Kidney (tissue), 14 donors: Measurements from ENCODE around the gene PRKCD. TPM values are rescaled to one million over a fixed set of nuclear protein-coding genes. Genes with fewer than 3 reads are reported as not detected.

ENCODE experiments used
- DNase-seq, 5 donors: peaks; one replicate each; pipeline ENCODE4 v3.0.0-alpha.2; 2013 to 2020
- FAIRE-seq: peaks from 2 replicates; lab custom pipeline; 2012; peaks lifted over from hg19 to GRCh38; lab: Jason Lieb, UNC
- H3K27ac ChIP-seq, 2 donors: one replicate each; pipeline ENCODE4 v1.7.0; 2013; ENCODE audit warnings: low read depth in 2 of 2, low read length in 2 of 2, inconsistent platforms in 1 of 2
- H3K27me3 ChIP-seq: one replicate; pipeline ENCODE4 v1.7.1; 2013; ENCODE audit warnings: low read length, inconsistent platforms; ENCODE audit not compliant: control insufficient read depth, insufficient read depth
- H3K36me3 ChIP-seq, 3 donors: one replicate each; pipeline versions ENCODE4 v1.7.0 to v1.7.1; 2013; ENCODE audit warnings: low read length in 3 of 3, control low read depth in 1 of 3, inconsistent platforms in 1 of 3; ENCODE audit not compliant: insufficient read depth in 3 of 3, control insufficient read depth in 2 of 3
- H3K4me1 ChIP-seq, 3 donors: one replicate each; pipeline versions ENCODE4 v1.7.0 to v1.7.1; 2013; ENCODE audit warnings: low read length in 3 of 3, inconsistent platforms in 1 of 3, low read depth in 1 of 3; ENCODE audit not compliant: control insufficient read depth in 2 of 3, insufficient read depth in 2 of 3
- H3K4me3 ChIP-seq, 3 donors: one replicate each; pipeline versions ENCODE4 v1.7.0 to v1.8.1; 2013; ENCODE audit warnings: low read length in 3 of 3, control low read depth in 1 of 3, inconsistent platforms in 1 of 3
- H3K9ac ChIP-seq, 3 donors: one replicate each; pipeline versions ENCODE4 v1.7.0 to v1.7.1; 2013; ENCODE audit warnings: low read length in 3 of 3, control low read depth in 1 of 3, inconsistent platforms in 1 of 3
- H3K9me3 ChIP-seq, 3 donors: one replicate each; pipeline versions ENCODE4 v1.7.0 to v1.7.1; 2013; ENCODE audit warnings: low read length in 3 of 3, control low read depth in 1 of 3, inconsistent platforms in 1 of 3; ENCODE audit not compliant: control insufficient read depth in 2 of 3, insufficient read depth in 1 of 3
- CTCF ChIP-seq: IDR thresholded peaks from 3 replicates; pipeline ENCODE4 v1.5.1; 2012; ENCODE audit warnings: mild to moderate bottlenecking, moderate library complexity, borderline replicate concordance; ENCODE audit not compliant: insufficient read depth; ENCODE audit errors: extremely low read depth
- intact Hi-C: fragments of 100-400 bp; cut with DNase I; formaldehyde crosslinking; loops from one replicate; pipeline ENCODE4 v1.11.1; 2022
- polyA plus RNA-seq: library from polyadenylated mRNA; stranded (reverse); fragments of 350-450 nt; fragmentation: Illumina TruSeq; extraction: RNeasy Lipid Tissue Mini Kit (QIAGEN cat#74804); gene quantifications from one replicate; pipeline ENCODE4 v1.2.3, GENCODE V29; 2014; ENCODE audit warnings: low read depth, low replicate concordance; ENCODE audit not compliant: insufficient read depth
- total RNA-seq: library from RNA; stranded (reverse); fragmentation: NEBNext Ultra II Directional; extraction: Animal tissue kit (Norgen Biotek cat#: 25700); gene quantifications from one replicate; pipeline ENCODE4 v1.2.1, GENCODE V29; 2021
- donor health status: control.
- donor health status: control.
- donor health status: control.
- donor health status: control.
- donor health status: control.
- donor health status: DM: yes; HTN: yes; CAD: no.
- donor health status: Normal renal cell carcinoma (clear cell type).

Gene PRKCD
- total and polyA plus RNA-seq, 2 donors from 2014 or later = 26.6 to 29.1 TPM

- Histone ChIP-seq H3K9me3 (no peaks in the 10 kb centered on the region), H3K27ac (no peak overlapping the region), H3K36me3 (peaks cover 1 to 9% (median 5%) of the 10 kb centered on the region in 3 donors), H3K4me3 (no peak overlapping the region), H3K27me3 (no peaks in the 10 kb centered on the region), H3K4me1 (peaks cover 0 to 11% (median 0%) of the 10 kb centered on the region in 3 donors), H3K9ac (no peak overlapping the region)
- TF ChIP-seq CTCF = no peak
- DNase-seq (peak in 1 of 5 donors; percentile 69), FAIRE-seq (no peak)
- intact Hi-C loops = loop anchor here (5.0 to 10.0 kb wide), 2 partner anchors 60 to 83 kb away; partner anchors contain the start of gene RFT1
Measured at GRCh38 chr3:53195066-53195450, 34.0 kb downstream of the PRKCD start.

- peak; percentile 68 to 82 (median 76) for DNase-seq
- FAIRE-seq = no peak
- Histone ChIP-seq H3K9me3 (no peaks in the 10 kb centered on the region), H3K27me3 (no peaks in the 10 kb centered on the region), H3K4me3 (no peak overlapping the region), H3K9ac (no peak overlapping the region), H3K36me3 (peaks cover 0 to 5% (median 0%) of the 10 kb centered on the region in 3 donors), H3K4me1 (peaks cover 0 to 11% (median 0%) of the 10 kb centered on the region in 3 donors), H3K27ac (no peak overlapping the region)
- TF ChIP-seq CTCF = peak; percentile 97
- intact Hi-C loops = loop anchor here (5.0 to 10.0 kb wide), 2 partner anchors 61 to 84 kb away; partner anchors contain the start of gene RFT1
Measured at GRCh38 chr3:53195602-53196574, 34.9 kb downstream of the PRKCD start.

- intact Hi-C loops = loop anchor here (5.0 to 10.0 kb wide), 2 partner anchors 62 to 84 kb away; partner anchors contain the start of gene RFT1
- H3K4me3 ChIP-seq = no peak overlapping the region
- H3K36me3 ChIP-seq = peaks cover 0 to 4% (median 0%) of the 10 kb centered on the region in 3 donors
- H3K4me1 ChIP-seq = peaks cover 0 to 11% (median 0%) of the 10 kb centered on the region in 3 donors
- H3K27ac ChIP-seq = no peak overlapping the region
- FAIRE-seq (no peak), DNase-seq (peak in 3 of 5 donors; percentile 25 to 75 (median 33))
- H3K9ac ChIP-seq = no peak overlapping the region
- H3K27me3 ChIP-seq = no peaks in the 10 kb centered on the region
- no peaks in the 10 kb centered on the region for H3K9me3 ChIP-seq
- no peak for TF ChIP-seq CTCF
Measured at GRCh38 chr3:53196575-53197407, 35.8 kb downstream of the PRKCD start.
